Uterus (tissue), 2 donors: Measurements from ENCODE around the gene SHISA5.

Experiments
- CTCF ChIP-seq, 4 experiments: fragments of 200-600 bp in 2 of 4; fragments of 450-650 bp in 2 of 4; sonication (generic) in 2 of 4; IDR thresholded peaks; one replicate each; pipeline ENCODE4 v1.5.1; 2016 to 2019; ENCODE audit warnings: antibody characterized with exemption in 4 of 4, mild to moderate bottlenecking in 2 of 4, moderate library complexity in 1 of 4
- POLR2A ChIP-seq, 2 donors: fragments of 450-650 bp; IDR thresholded peaks; one replicate each; pipeline ENCODE4 v1.6.1; 2016; ENCODE audit warnings: antibody characterized with exemption in 2 of 2, mild to moderate bottlenecking in 1 of 2, moderate library complexity in 1 of 2

- no peak for TF ChIP-seq POLR2A (IDR thresholded peaks at IDR 0.05)
- TF ChIP-seq CTCF (IDR thresholded peaks at IDR 0.05) = no peak
Measured at GRCh38 chr3:48505968-48506504, 2.1 kb upstream of the SHISA5 start.
